Stromal cell of bone marrow (primary cell): Measurements from ENCODE around the gene PFKL.
A peak's percentile ranks its signal among the peaks of the same experiment; 100 is the strongest.
"Not testable (repeated sequence)": the region's sequence is repeated elsewhere in the genome, so short reads cannot be mapped to it uniquely, and the experiment has no call there.

Experiments
- DNase-seq: peaks from one replicate; pipeline ENCODE4 v3.0.0-alpha.2; 2012; ENCODE audit warnings: low read depth

The PFKL gene

DNA sequence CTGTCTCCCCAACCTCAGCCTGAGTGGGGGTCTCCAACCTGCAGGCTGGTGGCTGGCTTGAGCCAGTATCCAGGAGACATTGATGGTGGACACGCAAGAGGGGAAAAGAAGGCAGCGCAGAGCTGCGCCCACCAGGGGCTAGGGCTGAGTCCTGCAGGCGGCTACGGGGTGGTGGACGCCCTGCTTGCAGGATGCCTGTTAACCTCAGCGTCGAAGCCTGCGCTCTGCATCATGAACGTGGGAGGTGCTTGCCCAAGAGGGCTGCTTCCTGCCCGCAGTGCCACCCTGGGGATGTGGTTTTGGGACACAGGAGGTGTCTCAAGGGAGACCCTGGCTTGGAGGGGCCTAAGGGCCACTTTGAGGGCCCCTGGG is 27.7 kb downstream of the PFKL start:
- no peak for DNase-seq

DNA sequence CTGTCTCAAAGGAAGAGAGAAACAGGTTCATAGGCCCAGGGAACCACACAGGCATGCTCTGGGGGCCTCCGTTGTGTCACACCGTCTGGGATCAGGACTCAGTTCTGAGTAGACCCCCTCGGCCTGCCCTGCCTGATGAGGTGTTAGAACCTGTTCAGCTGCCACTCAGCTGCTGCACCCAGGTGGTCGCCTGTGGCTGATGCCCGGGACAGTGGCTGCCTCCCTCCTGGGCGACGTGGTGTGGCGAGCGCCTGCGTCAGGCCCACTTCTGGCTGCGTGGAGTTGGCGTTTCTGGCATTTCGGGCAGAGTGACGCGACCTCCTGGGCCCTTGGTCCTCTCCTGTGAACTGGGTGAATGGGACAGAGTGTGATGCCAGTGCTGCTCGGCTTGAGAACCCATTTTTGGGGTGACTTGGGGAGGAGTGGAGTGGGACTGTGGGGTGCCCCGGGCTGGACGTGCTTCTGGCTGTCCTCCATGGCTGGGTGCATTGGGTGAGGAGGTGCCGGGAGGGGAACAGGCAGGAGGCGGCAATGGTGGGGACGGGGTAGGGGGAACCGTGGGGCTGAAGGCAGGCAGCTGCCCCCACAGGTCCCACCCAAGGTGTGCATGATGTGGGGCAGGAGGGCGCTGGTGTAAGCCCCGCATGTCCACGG is 28.5 kb downstream of the PFKL start:
- DNase-seq, result no peak

DNA sequence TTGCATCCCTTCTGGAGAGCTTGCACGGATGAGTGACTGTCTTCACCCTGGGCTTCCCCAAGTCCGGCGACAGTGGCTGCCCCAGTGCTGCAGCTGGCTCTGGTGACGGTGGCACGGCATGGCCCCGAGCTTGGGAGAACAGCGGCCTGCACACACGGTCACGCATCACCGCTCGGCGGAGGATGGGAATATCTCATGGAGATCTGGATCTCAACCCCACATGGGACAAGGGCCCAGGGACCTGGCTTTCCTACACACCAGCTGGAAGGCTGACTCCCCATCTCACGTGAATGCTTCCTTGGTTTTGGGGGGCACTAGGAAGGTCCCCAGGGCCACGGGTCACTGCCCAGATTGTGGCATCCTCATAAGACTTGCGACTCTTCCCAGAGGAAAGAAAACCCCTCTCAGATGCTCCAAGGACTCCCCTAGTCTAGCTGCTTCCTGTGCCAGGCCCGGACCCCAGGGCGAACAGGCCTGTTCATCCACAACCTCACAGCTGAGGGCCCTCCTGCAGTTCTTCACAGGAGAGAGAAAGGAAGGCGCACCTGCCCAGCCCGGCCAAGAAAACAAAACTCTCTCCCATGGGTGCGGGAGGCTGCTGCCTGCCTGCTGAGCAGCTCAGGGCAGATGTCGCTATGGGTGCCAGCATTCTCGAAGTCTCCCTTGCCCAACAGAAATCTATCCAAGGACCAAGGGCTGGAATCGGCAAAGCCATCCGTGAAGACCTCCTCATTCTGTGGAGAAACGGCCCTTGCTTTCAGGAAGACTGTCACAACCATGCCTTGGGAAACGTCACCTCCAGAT is 29.4 kb downstream of the PFKL start:
- no peak for DNase-seq

DNA sequence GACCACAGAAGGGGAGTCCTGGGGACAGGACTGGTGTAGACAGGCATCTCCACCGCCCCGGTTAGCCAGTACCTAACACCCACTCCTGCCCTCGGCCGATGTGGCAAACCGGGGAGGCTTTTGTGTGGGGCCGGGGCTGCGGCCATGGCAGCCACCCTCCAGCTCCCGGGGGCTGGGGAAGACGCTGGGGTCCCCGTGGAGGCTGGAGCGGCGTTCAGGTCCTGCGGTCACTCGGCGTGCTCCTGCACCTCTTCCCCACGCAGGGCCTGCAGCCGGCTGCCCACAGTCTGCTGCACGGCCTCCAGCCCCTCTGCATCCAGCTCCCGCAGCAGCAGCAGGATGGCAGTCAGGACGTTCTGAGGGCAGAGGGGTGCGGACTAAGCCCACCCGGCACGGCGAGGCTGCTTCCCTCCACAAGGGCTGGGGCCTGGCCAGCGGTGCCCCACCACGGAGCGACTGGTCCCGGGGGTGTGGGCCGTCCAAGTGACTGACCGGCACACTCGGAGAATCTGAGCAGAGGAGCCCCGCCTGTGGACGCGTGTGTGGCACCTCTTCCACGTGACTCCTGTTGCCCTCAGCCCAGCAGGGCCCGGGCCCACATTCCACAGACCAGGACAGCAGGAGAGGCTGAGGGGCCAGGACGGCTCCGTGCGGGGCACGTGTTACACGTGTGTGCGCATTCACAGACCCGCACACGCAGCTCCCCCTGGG is 30.3 kb downstream of the PFKL start:
- DNase-seq, result no peak

DNA sequence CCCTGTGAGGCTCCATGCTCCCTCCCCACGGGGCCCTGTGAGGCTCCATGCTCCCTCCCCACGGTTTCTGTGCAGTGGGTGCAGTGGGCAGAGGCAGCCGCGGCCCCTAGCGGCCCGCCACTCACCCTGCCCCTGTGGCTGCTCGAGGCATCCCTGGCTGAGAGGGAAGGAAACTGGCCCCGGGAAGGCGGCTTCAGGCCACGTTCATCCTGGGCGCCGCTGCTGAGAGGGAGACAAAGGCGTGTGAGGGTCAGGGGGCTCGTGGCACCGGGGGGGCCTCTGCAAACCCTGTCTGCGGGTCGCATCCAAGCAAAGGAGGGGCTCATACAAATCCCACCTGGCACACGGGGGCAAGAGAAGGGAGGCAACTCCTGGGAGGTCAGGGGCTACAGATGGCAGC is 30.8 kb downstream of the PFKL start:
- no peak for DNase-seq

DNA sequence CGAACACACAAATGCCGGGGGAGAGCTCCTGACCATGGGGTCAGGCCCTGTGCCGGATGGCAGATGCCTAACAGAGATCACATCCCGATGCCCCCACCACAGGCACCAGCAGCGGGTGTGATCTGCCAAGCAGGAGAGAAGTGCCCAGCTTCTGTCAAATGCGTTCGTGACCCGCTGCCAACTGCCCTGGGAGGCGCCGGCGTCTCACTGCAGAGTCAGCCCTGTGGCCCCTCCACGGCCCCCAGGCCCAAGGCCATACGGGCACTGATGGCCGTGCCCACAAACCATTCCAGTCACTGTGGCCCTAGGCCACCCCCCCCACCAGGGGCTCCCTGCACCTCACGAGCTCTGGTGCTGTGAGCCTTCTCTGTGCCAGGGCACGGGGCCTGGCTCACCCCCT is 31.4 kb downstream of the PFKL start:
- no peak for DNase-seq

DNA sequence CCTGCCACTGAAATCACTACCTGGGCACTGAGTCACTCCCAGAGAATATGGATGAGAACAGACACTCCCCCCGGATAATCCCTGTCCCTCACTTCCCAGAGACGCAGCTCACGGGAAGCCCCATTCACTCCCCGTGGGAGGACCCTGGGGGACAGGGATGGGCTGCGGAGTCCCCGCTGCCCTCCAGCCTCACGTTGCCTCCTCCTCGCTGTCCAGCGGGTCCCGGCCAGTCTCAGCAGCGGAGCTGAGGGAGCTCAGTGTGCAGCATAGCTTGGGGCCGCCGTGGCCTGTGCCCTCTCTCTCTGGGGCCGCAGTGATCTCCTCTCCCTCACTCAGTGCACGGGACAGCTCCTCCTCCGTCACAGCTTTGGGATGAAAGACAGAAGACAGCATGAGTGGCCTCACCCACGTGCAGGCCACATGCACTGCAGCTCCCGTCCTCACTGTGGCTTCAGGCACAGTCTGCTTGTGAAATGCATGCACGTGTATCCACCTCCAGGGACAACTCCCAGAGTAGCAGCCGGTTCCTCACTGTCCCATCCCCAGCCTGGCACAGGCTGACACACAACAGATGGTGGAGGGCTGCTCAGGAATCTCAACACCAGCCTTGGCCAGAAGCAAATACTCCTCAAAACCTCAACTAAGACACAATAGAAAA is 31.9 kb downstream of the PFKL start:
- no peak for DNase-seq

DNA sequence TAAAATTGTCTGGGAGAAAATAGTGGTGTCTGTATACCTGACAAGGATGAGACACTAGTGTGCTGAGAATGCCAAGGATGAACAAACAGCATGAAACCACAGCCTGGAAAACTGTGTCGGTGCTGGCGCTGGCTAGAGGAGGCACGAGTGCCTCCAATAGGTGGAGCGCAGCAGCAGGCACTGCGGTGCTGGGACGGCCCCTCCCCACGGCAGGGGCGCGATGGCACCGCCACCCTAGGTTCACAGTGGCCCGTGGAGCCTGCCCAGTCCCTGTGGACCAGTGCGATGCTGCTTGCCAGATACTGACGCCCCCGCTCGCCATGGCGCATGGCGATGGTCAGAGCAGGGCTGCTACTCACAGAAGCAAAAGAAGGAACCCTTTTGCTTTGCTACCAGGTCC is 32.5 kb downstream of the PFKL start:
- no peak for DNase-seq

DNA sequence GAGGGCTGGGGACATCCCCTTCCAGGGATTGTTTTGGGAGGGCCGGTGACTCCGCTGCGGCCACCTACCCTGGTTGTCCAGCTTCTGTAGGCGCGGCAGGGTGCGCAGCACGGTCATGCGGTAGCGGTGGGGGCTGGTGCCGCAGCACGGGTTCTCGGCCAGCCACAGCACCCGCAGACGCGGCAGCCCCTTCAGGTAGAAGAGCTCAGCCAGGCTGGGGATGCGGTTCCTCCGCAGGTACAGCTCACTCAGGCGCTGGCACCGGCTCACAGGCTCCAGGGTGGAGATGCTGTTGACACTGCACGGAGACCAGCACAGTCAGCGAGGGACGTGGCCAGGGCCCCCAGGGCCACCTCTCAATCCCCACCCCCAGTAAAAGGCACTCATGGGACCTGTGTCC is 33.1 kb downstream of the PFKL start:
- DNase-seq, result no peak

DNA sequence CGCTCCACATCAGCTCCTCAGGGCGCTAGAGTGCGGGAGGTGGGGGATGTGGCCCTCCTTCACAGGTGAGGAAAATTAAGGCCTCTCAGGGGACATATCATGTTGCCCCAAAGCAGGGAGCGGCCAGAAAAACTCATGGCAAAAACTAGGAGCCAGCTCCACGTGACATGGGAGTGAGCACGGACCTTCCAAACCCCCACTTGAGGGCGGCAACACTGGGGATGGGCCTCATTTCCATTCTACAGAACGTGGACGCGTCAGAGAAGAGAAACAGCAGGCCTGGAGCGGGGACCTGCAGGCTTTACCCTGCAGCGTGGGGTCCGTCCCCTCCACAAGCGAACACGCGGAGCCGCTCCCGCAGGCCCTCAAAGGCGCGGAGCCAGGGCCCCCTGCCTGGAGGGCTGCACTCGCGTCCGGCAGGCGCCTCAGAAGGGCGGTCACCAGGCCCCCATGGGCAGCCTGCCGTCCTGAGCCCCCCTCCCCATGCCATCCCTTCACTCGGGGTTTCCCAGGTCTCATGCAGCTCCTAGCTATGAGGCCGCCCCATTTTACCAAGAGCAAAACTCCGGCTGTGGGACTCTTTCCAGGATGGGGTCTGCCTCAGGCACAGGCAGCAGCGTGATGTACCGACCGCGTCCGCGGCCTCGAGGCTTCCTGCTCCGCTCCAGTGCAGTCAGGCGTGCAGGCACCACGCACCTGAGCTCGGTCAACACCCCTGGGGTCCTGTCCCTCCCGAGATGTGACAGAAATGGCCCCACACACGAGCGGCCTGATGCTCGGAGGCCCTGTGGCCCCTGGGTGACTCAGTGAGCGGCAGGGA is 33.9 kb downstream of the PFKL start:
- DNase-seq, result no peak

DNA sequence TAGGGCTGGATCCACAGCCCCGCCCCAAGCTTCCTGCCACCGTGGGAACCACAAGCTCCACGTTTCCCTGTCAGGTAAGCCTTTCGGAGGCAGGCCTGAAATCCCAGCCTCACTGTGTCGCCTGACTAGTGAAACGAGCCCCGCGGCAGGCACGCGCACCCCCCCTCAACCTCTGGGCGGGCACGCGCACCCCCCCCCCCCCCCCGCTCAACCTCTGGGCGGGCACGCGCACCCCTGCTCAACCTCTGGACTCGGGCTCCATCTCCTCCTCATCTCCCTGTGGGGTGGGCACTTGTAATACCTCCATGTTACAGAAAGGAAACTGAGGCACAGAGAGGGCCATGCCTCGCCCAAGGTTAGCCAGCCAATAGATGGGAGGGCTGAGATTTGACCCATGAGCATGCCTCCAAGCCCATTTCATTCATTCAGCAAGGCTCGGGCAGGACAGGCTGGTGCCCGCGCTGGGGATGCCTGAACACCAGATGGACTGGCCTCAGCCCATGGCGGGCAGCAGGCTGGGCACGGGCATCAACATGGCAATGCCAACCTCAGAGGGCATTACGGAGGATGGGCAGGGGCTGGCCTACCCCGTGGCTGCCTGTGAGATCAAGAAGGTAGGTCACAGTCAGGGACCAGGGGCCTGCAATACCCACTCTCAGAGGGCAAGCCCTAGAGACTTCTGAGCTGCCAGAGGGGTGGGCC is 34.6 kb downstream of the PFKL start:
- DNase-seq, result no peak

DNA sequence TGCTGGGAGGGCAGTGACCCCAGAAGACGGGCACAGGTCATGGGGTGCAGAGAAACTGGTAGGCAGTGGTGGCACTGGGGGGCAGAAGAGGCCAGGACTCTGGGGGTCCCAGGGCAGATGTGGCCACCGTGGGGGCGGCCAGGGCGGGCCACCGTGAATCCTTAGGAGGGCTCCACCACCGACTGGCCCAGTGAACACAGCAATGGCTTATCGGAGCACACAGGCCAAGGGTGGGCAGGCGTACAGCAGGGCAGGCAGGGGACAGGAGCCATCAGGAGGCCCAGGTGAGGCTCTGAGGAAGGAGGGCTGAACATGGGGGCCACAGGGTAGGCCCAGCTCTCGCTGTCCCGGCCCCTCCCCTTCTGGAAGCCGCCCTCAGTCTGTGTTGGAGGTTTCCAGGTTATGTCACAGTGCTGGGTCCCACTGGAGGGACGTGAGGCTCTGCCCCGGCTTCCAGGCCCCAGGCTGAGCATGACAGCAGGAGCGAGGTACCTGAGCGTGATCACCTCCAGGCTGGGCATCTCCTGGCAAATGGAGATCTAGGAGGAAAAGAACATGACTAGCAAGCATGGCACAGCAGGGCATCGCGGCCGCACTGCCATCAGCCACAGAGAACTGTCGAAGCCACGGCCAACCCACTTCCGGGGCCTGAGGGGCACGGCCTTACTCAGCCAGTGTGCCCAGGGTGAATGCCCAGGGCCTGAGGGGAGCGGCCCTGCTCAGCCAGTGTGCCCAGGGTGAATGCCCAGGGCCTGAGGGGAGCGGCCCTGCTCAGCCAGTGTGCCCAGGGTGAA is 35.6 kb downstream of the PFKL start:
- DNase-seq, result no peak

DNA sequence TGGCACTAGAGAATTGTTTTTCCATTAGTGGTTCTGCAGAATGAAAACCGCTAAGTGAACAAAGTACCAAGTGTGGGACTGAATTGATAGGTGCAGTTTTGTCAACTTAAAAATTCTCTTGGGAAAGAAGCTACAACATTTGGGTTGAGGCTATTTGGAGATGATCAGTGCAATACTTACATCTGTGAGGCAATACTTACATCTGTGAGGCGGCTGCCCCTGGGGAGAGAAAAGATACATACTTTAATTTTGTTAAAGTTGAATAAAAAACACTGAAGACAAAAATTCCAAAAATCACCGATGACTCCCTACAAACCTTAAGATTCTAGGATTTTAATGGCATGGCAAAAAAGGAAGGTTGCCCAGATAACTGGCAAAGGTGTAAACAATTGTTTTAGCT is 37.6 kb downstream of the PFKL start:
- no peak for DNase-seq

DNA sequence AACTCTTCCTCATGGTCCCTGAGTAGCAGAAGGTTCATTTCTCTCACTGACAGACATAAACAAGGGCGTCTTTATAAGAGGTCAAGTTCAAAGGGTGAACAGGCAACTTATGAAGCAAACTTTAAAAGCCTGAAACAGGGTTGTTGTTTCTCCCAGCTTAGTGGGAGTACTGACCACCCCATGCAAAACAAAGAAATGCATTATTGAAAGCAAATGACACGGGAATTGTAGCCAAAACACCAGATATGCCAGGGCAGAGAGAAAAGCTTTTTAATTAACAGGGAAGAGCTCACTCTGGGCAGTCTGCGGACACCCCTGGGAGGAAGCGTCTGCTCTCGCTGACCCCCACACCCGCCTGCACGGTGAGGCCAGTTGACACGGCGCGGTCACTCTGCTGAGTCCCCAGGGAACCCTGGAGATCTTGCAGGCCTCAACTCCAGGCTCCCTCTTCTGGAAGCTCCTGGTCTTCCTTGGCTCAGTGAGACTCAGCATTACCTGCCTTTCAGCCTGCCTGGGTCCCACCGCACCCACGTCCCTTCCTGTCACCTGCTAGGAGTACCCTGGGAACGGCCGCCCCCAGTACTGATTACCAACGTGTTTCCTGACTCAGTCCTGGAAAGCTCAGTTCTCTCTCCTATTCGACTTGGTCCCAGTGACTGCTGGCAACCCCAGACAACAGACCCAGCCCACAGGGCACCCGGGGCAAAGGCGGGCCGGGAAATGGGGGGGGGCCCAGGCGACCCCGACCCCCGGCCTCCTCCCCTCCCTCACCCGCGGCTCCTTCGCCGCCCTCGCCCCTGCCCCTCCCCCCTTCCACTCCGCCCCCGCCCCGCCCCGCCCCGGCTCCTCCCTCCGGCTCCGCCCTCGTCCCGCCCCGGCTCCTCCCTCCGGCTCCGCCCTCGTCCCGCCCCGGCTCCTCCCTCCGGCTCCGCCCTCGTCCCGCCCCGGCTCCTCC is 38.4 kb downstream of the PFKL start:
- peak; percentile 29 for DNase-seq

DNA sequence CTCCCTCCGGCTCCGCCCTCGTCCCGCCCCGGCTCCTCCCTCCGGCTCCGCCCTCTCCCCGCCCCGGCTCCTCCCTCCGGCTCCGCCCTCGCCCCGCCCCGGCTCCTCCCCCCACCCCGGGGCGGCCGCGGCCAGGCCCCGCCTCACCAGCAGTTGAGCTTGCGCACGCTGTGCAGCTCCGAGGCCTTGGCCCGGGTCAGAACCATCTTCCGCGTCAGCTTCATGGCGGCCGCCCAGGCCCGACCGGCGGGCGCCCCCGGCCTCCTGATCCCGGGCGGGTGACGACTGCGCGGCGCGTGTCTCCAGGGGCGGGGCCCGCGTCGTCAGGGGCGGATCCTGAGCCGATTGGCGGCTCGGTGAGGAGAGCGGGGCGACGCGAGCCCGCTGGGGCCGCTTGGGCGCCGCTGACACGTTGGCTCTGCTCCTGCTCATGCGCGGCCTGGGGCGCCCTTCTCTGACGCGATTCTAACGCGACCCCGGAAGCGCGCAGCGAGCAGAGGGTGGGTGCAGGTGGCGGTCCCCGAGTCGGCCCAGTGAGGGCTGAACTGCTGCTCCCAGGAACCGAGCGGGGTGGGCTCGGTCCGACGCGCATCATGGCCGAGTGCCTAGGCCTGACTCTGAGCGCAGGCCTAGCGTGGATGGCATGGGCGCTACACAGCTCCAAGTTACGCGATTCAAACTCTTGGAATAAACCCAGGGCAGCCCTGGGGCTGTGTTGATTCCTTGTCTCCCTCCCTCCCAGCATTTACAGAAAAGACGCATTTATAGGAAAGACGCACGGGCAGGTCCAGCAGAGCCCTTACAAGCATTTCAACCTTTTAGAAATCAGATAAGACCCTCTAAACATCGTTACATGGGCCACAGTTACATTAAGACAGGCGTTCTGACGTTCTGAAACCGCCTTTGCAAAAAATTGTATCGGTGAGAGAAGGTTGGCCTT is 39.4 kb downstream of the PFKL start, which contains the start of gene CFAP410:
Gene CFAP410 (minus strand): TSS at position 420 of the 940 bp plus-strand sequence. CDS start 196 bp downstream, at position 224.
- peak; percentile 85 for DNase-seq

DNA sequence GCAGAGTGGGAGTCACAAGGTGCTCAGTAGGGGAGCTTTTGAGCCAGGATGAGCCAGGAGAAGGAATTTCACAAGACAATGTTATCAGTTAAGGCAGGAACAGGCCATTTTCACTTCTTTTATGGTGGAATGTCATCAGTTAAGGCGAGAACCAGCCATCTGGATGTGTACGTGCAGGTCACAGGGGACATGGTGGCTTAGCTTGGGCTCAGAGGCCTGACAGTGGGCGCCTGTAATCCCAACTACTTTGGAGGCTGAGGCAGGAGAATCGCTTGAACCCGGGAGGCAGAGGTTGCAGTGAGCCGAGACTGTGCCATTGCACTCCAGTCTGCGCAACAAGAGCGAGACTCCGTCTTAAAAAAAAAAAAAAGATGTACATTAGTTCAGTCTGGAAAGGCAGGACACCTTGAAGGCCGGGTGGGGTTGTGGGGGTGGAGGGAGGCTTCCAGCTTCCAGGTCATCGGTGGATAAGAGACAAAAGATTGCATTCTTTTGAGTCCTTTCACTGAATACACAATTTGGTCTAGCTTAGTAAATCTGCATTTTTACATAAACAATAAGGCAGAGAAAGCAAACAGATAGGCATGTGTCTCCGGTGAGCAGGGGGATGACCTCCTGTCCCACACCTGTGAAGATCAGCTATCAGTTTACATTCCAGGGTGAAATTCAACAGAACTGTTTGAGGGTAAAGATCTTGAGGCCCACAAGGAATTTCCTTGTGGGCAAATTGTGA is 42.0 kb downstream of the PFKL start:
- not testable (repeated sequence) for DNase-seq

DNA sequence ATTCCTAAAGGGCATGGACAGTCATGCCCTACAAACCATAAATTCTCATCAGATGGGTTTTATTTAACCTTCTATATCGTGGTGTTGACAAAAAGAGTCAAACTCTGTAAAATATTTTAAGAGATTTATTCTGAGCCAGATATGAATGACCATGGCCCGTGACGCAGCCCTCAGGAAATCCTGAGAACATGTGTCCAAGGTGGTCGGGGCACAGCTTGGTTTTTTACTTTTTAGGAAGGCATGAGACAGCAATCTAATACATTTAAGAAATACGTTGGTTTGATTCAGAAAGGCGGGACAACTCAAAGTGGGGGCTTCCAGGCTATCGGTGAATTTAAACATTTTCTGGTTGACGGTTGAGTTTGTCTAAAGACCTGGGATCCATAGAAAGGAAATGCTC is 43.1 kb downstream of the PFKL start:
- not testable (repeated sequence) for DNase-seq
